Astrocyte (in vitro differentiated cells and primary cell): Measurements from ENCODE around the gene RTL5. TPM values are rescaled to one million over a fixed set of nuclear protein-coding genes. Genes with fewer than 3 reads are reported as not detected.

Experiments used
- DNase-seq: peaks from one replicate; pipeline ENCODE4 v3.0.0-alpha.2; 2010; ENCODE audit warnings: low read depth
- FAIRE-seq: peaks from 2 replicates; lab custom pipeline; 2011; peaks lifted over from hg19 to GRCh38; lab: Jason Lieb, UNC
- H2AFZ ChIP-seq: 2 replicates; pipeline ENCODE4 v1.6.0; 2012; ENCODE audit warnings: low read depth, low read length, inconsistent platforms
- H3K27ac ChIP-seq: 2 replicates; pipeline ENCODE4 v1.5.1; 2011; ENCODE audit warnings: low read depth, low read length, inconsistent platforms
- H3K27me3 ChIP-seq: 2 replicates; pipeline ENCODE4 v1.6.0; 2011; ENCODE audit warnings: low read length, inconsistent platforms; ENCODE audit not compliant: insufficient read depth
- H3K36me3 ChIP-seq: 2 replicates; pipeline ENCODE4 v1.5.1; 2011; ENCODE audit warnings: low read length, inconsistent platforms; ENCODE audit not compliant: insufficient read depth
- H3K4me1 ChIP-seq: 2 replicates; pipeline ENCODE4 v1.5.1; 2011; ENCODE audit warnings: low read length, inconsistent platforms; ENCODE audit not compliant: insufficient read depth
- H3K4me2 ChIP-seq: 2 replicates; pipeline ENCODE4 v1.6.0; 2012; ENCODE audit warnings: low read length, inconsistent platforms
- H3K4me3 ChIP-seq: 2 replicates; pipeline ENCODE4 v1.5.1; 2011; ENCODE audit warnings: low read depth, mild to moderate bottlenecking, low read length, inconsistent platforms; ENCODE audit not compliant: insufficient read depth
- H3K79me2 ChIP-seq: 2 replicates; pipeline ENCODE4 v1.6.0; 2012; ENCODE audit warnings: mild to moderate bottlenecking, low read length, inconsistent platforms; ENCODE audit not compliant: insufficient read depth
- H3K9ac ChIP-seq: 2 replicates; pipeline ENCODE4 v1.6.0; 2012; ENCODE audit warnings: mild to moderate bottlenecking, low read length, inconsistent platforms
- H3K9me3 ChIP-seq: 2 replicates; pipeline ENCODE4 v1.5.1; 2012; ENCODE audit warnings: low read depth, mild to moderate bottlenecking, low read length, inconsistent platforms; ENCODE audit not compliant: insufficient read depth
- H4K20me1 ChIP-seq: 2 replicates; pipeline ENCODE4 v1.6.0; 2012; ENCODE audit warnings: low read length, inconsistent platforms; ENCODE audit not compliant: insufficient read depth
- H3K27ac Mint-ChIP-seq: one replicate; pipeline ENCODE4 v1.8.0; 2021; ENCODE audit warnings: mild to moderate bottlenecking, mixed read lengths; ENCODE audit not compliant: unreplicated experiment
- H3K27me3 Mint-ChIP-seq: one replicate; pipeline ENCODE4 v1.8.0; 2021; ENCODE audit warnings: low read depth, mixed read lengths; ENCODE audit not compliant: unreplicated experiment
- H3K36me3 Mint-ChIP-seq: one replicate; pipeline ENCODE4 v1.8.0; 2021; ENCODE audit warnings: low read depth, mixed read lengths; ENCODE audit not compliant: unreplicated experiment
- H3K4me1 Mint-ChIP-seq: one replicate; pipeline ENCODE4 v1.8.0; 2021; ENCODE audit warnings: low read depth, mixed read lengths; ENCODE audit not compliant: unreplicated experiment
- H3K4me3 Mint-ChIP-seq: one replicate; pipeline ENCODE4 v1.8.0; 2021; ENCODE audit warnings: mild to moderate bottlenecking, moderate library complexity, mixed read lengths; ENCODE audit not compliant: unreplicated experiment
- H3K9me3 Mint-ChIP-seq: one replicate; pipeline ENCODE4 v1.8.0; 2021; ENCODE audit warnings: mild to moderate bottlenecking, mixed read lengths; ENCODE audit not compliant: unreplicated experiment
- CTCF ChIP-seq: IDR thresholded peaks from 2 replicates; pipeline ENCODE4 v1.5.1; 2011; ENCODE audit warnings: low read depth, mild to moderate bottlenecking, inconsistent platforms, low read length, moderate library complexity; ENCODE audit not compliant: insufficient read depth
- EZH2 ChIP-seq: IDR thresholded peaks from 2 replicates; pipeline ENCODE4 v1.6.1; 2012; ENCODE audit warnings: mild to moderate bottlenecking, low read length, inconsistent platforms; ENCODE audit not compliant: insufficient read depth
- total RNA-seq: library from RNA; stranded (reverse); gene quantifications from 2 replicates; pipeline ENCODE4 v1.2.1, GENCODE V29; 2021

Gene RTL5
- total RNA-seq, 1 donor from 2014 or later = 16.1 TPM

GRCh38 chrX:72146527-72146926 is 14.8 kb upstream of the RTL5 start:
- no peaks in the 10 kb centered on the region for H3K27me3 Mint-ChIP-seq
- H3K4me1 Mint-ChIP-seq = peaks cover 10% of the 10 kb centered on the region
- Histone ChIP-seq H3K27ac (no peak overlapping the region), H3K4me3 (no peak overlapping the region), H3K79me2 (no peaks in the 10 kb centered on the region), H3K4me2 (no peak overlapping the region), H2AFZ (no peak overlapping the region), H4K20me1 (no peaks in the 10 kb centered on the region), H3K9me3 (no peaks in the 10 kb centered on the region), H3K36me3 (no peaks in the 10 kb centered on the region), H3K4me1 (no peaks in the 10 kb centered on the region), H3K9ac (no peak overlapping the region), H3K27me3 (no peaks in the 10 kb centered on the region)
- TF ChIP-seq CTCF (no peak), EZH2 (no peak)
- H3K27ac Mint-ChIP-seq = no peak overlapping the region
- H3K4me3 Mint-ChIP-seq = no peak overlapping the region
- DNase-seq (no peak), FAIRE-seq (peak; percentile 75)
- peaks cover 4% of the 10 kb centered on the region for H3K36me3 Mint-ChIP-seq
- H3K9me3 Mint-ChIP-seq = no peaks in the 10 kb centered on the region

GRCh38 chrX:72145181-72145580 is 13.5 kb upstream of the RTL5 start:
- H3K27me3 Mint-ChIP-seq = no peaks in the 10 kb centered on the region
- Histone ChIP-seq H3K27me3 (no peaks in the 10 kb centered on the region), H3K27ac (no peak overlapping the region), H3K9me3 (no peaks in the 10 kb centered on the region), H3K4me3 (no peak overlapping the region), H3K79me2 (no peaks in the 10 kb centered on the region), H3K9ac (no peak overlapping the region), H3K4me2 (no peak overlapping the region), H2AFZ (no peak overlapping the region), H3K4me1 (no peaks in the 10 kb centered on the region), H4K20me1 (no peaks in the 10 kb centered on the region), H3K36me3 (no peaks in the 10 kb centered on the region)
- H3K27ac Mint-ChIP-seq = no peak overlapping the region
- FAIRE-seq (no peak), DNase-seq (no peak)
- H3K4me3 Mint-ChIP-seq = no peak overlapping the region
- H3K9me3 Mint-ChIP-seq = no peaks in the 10 kb centered on the region
- TF ChIP-seq CTCF (no peak), EZH2 (no peak)
- peaks cover 7% of the 10 kb centered on the region for H3K4me1 Mint-ChIP-seq
- peaks cover 7% of the 10 kb centered on the region for H3K36me3 Mint-ChIP-seq

GRCh38 chrX:72143609-72143907 is 11.8 kb upstream of the RTL5 start:
- DNase-seq (no peak), FAIRE-seq (peak; percentile 49)
- Histone ChIP-seq H3K79me2 (no peaks in the 10 kb centered on the region), H3K4me2 (no peak overlapping the region), H3K9me3 (no peaks in the 10 kb centered on the region), H3K4me3 (no peak overlapping the region), H3K27me3 (no peaks in the 10 kb centered on the region), H4K20me1 (no peaks in the 10 kb centered on the region), H2AFZ (no peak overlapping the region), H3K27ac (no peak overlapping the region), H3K9ac (no peak overlapping the region), H3K4me1 (no peaks in the 10 kb centered on the region), H3K36me3 (no peaks in the 10 kb centered on the region)
- Mint-ChIP-seq H3K9me3 (no peaks in the 10 kb centered on the region), H3K36me3 (peaks cover 16% of the 10 kb centered on the region), H3K4me1 (peaks cover under 1% of the 10 kb centered on the region), H3K4me3 (no peak overlapping the region), H3K27me3 (no peaks in the 10 kb centered on the region), H3K27ac (no peak overlapping the region)
- no peak for TF ChIP-seq EZH2
- no peak for TF ChIP-seq CTCF
